ENCODE data around the gene HORMAD2.
"Not testable (repeated sequence)": the region's sequence is repeated elsewhere in the genome, so short reads cannot be mapped to it uniquely, and the experiment has no call there.

HORMAD2 gene

DNA sequence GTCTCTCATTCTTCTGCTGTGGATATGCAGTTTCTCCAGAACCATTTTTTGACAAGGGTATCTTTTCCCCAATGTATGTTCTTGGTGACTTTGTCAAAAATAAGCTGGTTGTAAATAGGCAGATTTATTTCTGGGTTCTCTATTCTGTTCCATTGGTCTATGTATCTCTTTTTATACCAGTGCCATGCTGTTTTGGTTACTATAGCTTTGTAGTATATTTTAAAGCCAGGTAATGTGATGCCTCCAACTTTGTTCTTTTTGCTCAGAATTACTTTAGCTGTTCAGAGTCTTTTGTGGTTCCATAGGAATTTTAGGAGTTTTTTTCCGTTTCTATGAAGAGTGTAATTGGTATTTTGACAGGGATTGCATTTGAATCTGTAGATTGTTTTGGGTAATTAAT lies 12.4 kb downstream of the HORMAD2 start:
- no peak for ATAC-seq
- TF ChIP-seq, protein P1, sequence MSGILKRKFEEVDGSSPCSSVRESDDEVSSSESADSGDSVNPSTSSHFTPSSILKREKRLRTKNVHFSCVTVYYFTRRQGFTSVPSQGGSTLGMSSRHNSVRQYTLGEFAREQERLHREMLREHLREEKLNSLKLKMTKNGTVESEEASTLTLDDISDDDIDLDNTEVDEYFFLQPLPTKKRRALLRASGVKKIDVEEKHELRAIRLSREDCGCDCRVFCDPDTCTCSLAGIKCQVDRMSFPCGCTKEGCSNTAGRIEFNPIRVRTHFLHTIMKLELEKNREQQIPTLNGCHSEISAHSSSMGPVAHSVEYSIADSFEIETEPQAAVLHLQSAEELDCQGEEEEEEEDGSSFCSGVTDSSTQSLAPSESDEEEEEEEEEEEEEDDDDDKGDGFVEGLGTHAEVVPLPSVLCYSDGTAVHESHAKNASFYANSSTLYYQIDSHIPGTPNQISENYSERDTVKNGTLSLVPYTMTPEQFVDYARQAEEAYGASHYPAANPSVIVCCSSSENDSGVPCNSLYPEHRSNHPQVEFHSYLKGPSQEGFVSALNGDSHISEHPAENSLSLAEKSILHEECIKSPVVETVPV (CRISPR knock-in tag; IDR thresholded peaks at IDR 0.05) = no peak
- TF ChIP-seq ZFP3 (CRISPR knock-in tag; IDR thresholded peaks at IDR 0.05) (no peak), ZC3H10 (CRISPR knock-in tag; IDR thresholded peaks at IDR 0.05) (no peak)

- TF ChIP-seq OSR1 (CRISPR knock-in tag; IDR thresholded peaks at IDR 0.05) = no peak
- no peak for TF ChIP-seq ZC3H10 (CRISPR knock-in tag; IDR thresholded peaks at IDR 0.05)
- TF ChIP-seq ARNTL (CRISPR knock-in tag; IDR thresholded peaks at IDR 0.05; ENCODE audit: borderline replicate concordance, low read depth) = no peak
- no peak for TF ChIP-seq ZNF8 (CRISPR knock-in tag; IDR thresholded peaks at IDR 0.05)
- TF ChIP-seq POU6F1 (CRISPR knock-in tag; IDR thresholded peaks at IDR 0.05; ENCODE audit: borderline replicate concordance, low read depth) = no peak
- no peak for TF ChIP-seq CSDC2 (CRISPR knock-in tag; IDR thresholded peaks at IDR 0.05)
- TF ChIP-seq, protein P1 (CRISPR knock-in tag; IDR thresholded peaks at IDR 0.05) = no peak
- TF ChIP-seq ZFP3 (CRISPR knock-in tag; IDR thresholded peaks at IDR 0.05) = no peak
- TF ChIP-seq PPARA (CRISPR knock-in tag; IDR thresholded peaks at IDR 0.05; ENCODE audit: borderline replicate concordance) = no peak
- TF ChIP-seq ZFP30 (CRISPR knock-in tag; IDR thresholded peaks at IDR 0.05) = no peak
- no peak for TF ChIP-seq ESRRG (CRISPR knock-in tag; IDR thresholded peaks at IDR 0.05)
- TF ChIP-seq TSHZ2 (CRISPR knock-in tag; IDR thresholded peaks at IDR 0.05) = no peak
- no peak for TF ChIP-seq SNAI2 (CRISPR knock-in tag; IDR thresholded peaks at IDR 0.05)
- TF ChIP-seq, protein P2, sequence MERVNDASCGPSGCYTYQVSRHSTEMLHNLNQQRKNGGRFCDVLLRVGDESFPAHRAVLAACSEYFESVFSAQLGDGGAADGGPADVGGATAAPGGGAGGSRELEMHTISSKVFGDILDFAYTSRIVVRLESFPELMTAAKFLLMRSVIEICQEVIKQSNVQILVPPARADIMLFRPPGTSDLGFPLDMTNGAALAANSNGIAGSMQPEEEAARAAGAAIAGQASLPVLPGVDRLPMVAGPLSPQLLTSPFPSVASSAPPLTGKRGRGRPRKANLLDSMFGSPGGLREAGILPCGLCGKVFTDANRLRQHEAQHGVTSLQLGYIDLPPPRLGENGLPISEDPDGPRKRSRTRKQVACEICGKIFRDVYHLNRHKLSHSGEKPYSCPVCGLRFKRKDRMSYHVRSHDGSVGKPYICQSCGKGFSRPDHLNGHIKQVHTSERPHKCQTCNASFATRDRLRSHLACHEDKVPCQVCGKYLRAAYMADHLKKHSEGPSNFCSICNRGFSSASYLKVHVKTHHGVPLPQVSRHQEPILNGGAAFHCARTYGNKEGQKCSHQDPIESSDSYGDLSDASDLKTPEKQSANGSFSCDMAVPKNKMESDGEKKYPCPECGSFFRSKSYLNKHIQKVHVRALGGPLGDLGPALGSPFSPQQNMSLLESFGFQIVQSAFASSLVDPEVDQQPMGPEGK (CRISPR knock-in tag; IDR thresholded peaks at IDR 0.05; ENCODE audit: borderline replicate concordance) = no peak
- TF ChIP-seq GLIS3 (CRISPR knock-in tag; IDR thresholded peaks at IDR 0.05) = no peak
- no peak for ATAC-seq
These were observed 14.5 kb downstream of the HORMAD2 start for GRCh38 chr22:30094804-30095203.

DNA sequence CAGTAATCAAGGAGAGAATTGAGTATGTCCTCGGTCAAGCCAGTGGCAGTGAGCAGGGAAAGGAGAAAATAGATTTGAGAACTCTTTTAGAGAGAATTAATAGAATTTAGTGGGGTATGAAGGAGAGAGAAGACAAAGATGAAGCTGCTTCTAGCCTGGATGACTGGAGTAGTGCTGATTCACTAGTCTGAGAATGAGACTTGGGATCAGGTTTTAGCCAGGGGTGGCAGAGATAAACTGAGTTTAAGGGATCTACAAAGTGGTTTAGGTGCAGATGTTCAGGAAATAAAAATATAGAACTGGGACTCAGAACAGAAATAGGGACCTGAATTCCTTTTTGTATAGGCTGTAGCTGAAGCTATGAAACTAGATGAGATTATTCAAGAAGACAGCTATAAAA lies 17.6 kb downstream of the HORMAD2 start:
- no peak for TF ChIP-seq PPARA (CRISPR knock-in tag; IDR thresholded peaks at IDR 0.05; ENCODE audit: borderline replicate concordance)
- TF ChIP-seq, protein P1 (CRISPR knock-in tag; IDR thresholded peaks at IDR 0.05) = no peak
- no peak for TF ChIP-seq ZC3H10 (CRISPR knock-in tag; IDR thresholded peaks at IDR 0.05)
- TF ChIP-seq ZNF565 (CRISPR knock-in tag; conservative IDR thresholded peaks at IDR 0.05; ENCODE audit: low read depth) = no peak
- TF ChIP-seq SNAI2 (CRISPR knock-in tag; IDR thresholded peaks at IDR 0.05) = no peak
- TF ChIP-seq, protein P2 (CRISPR knock-in tag; IDR thresholded peaks at IDR 0.05; ENCODE audit: borderline replicate concordance) = no peak
- TF ChIP-seq RARB (CRISPR knock-in tag; IDR thresholded peaks at IDR 0.05) = no peak
- TF ChIP-seq GLIS3 (CRISPR knock-in tag; IDR thresholded peaks at IDR 0.05) = no peak
- TF ChIP-seq, protein P3, sequence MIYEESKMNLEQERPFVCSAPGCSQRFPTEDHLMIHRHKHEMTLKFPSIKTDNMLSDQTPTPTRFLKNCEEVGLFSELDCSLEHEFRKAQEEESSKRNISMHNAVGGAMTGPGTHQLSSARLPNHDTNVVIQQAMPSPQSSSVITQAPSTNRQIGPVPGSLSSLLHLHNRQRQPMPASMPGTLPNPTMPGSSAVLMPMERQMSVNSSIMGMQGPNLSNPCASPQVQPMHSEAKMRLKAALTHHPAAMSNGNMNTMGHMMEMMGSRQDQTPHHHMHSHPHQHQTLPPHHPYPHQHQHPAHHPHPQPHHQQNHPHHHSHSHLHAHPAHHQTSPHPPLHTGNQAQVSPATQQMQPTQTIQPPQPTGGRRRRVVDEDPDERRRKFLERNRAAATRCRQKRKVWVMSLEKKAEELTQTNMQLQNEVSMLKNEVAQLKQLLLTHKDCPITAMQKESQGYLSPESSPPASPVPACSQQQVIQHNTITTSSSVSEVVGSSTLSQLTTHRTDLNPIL (CRISPR knock-in tag; IDR thresholded peaks at IDR 0.05; ENCODE audit: low read depth) = no peak
- TF ChIP-seq TSHZ2 (CRISPR knock-in tag; IDR thresholded peaks at IDR 0.05) = no peak
- ATAC-seq = no peak

DNA sequence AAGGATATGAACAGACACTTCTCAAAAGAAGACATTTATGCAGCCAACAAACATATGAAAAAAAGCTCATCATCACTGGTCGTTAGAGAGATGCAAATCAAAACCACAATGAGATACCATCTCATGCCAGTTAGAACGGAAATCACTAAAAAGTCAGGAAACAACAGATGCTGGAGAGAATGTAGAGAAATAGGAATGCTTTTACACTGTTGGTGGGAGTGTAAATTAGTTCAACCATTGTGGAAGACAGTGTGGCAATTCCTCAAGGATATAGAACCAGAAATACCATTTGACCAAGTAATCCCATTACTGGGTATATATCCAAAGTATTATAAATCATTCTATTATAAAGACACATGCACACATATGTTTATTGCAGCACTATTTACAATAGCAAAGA lies 20.5 kb downstream of the HORMAD2 start:
- ATAC-seq = not testable (repeated sequence)
